Ovary (tissue), 3 donors: ENCODE results near the gene ZNF621.

Experiments
- CTCF ChIP-seq, 3 donors: fragments of 450-650 bp in 2 of 3; fragments of 200-600 bp in 1 of 3; IDR thresholded peaks; one replicate each; pipeline versions ENCODE4 v1.5.1 to v1.8.0; 2016 to 2022; ENCODE audit warnings: antibody characterized with exemption in 3 of 3, mild to moderate bottlenecking in 1 of 3
- POLR2A ChIP-seq: fragments of 450-650 bp; IDR thresholded peaks from one replicate; pipeline ENCODE4 v1.6.1; 2017; ENCODE audit warnings: antibody characterized with exemption, mild to moderate bottlenecking, moderate library complexity
- donor health status: DM: no; HTN: no; CAD: no.

- no peak for TF ChIP-seq CTCF (IDR thresholded peaks at IDR 0.05)
- TF ChIP-seq POLR2A: no peak
These were observed 9.5 kb downstream of the ZNF621 start for GRCh38 chr3:40534283-40534682.
